Fibroblast of gingiva (primary cell): ENCODE data around the gene CNOT6L.

Source experiments
- DNase-seq: peaks from one replicate; pipeline ENCODE4 v3.0.0-alpha.2; 2011; ENCODE audit warnings: low read depth

The CNOT6L gene

DNA sequence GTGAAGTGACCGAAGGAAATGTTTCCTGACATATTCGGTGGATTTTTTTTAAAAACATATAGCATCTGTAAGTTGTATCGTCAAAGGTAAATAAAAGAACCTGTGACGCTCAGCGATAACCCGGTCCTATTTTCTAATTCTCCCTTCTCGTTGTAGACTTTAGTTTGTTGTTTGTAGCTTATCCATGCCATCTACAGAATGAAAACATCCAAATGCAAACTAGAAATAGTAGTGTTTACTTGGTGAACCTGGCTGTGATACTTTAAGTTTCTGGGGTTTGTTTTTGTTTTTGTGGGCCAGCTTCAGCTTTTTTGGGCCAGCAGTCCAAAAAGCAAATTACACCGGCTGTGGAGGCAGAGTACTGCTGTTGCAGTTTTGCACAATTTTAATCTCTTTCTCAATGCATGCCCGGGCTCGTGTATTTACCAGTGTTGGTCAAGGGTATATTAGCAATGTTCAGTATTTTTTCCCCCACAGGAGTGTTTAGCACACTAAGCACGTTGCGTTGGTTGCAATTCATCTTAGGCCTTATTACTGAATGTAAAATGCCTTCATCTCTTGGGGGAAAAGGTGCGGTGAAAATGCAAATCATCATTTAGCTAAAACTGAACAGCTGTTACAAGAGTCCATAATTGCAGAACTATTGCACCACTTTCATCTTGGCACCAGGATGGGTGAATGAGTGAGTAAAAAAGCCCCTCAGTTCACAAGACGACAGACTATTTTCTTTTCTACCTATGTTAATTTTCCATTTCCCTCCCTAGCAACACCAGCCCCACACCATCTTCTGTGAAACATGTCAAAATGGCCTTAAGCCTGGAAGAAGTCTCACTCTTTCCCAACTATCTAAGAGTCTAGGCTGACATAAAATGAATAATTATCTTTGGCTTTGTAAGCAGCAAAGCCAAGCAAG lies 1.7 kb upstream of the CNOT6L start:
- DNase-seq: peak; percentile 39

- DNase-seq: peak; percentile 82
Measured at GRCh38 chr4:77819843-77820648, 878 bp upstream of the CNOT6L start.

- no peak for DNase-seq
Measured at GRCh38 chr4:77819404-77819842, 255 bp upstream of the CNOT6L start.

DNA sequence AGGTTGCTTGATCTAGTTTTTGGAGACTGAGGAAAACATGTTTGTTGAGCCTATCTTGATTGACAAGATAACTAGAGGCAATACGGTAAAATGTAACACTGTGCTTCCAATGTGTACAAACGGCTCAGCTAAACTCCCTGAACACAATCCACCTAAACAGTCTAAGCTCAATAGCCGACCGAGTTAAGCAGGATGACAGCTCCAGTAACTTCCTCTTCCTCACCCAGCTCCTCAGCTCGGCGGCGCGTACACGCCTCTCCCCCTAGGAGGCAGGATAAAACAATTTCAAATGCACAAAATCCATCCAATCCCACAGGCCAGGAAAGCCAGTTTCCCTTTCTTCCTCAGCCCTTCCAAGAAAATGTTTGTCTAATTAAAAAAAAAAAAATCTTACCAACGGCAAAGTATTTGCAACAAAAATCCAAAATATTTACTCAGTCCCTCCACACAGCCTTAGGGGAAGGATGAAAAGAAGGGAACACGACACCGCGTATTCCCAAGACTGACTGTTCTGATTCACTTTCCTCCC lies 1.0 kb downstream of the CNOT6L start:
- DNase-seq: peak; percentile 81

DNA sequence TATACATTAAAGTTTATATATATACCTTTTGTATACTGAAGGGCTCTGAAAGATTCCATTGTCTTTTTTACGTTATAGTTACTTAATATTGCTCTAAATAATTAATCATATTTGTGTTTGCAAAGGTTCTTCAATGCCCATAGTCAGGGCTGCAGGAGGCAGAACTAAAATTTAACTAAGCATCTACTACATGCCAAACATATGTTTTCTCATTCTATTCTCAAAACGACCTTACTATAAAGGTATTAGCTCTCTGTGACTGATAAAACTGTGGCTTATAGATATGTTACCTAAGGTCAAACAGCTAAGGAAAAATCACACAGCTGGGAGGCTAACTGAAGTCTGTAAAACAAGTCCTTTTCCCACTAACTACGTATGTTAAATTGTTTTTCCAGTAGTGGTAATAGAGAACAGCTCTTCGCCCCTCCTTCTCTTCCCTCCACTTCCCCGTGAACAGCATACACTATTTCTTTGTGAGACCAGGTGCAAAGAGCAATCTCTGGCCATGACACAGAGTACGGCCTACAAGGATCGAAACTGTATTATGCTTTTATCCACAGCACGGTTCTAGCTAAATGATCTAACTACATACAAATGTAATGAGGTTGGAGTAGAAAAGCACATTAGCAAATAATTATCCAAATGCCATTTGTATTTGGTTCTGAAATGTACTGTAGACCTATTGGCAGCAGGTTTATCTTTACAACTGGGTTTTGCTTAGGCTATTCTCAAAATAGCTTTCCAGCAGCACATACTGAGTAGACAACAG lies 1.7 kb downstream of the CNOT6L start:
- DNase-seq: no peak

DNA sequence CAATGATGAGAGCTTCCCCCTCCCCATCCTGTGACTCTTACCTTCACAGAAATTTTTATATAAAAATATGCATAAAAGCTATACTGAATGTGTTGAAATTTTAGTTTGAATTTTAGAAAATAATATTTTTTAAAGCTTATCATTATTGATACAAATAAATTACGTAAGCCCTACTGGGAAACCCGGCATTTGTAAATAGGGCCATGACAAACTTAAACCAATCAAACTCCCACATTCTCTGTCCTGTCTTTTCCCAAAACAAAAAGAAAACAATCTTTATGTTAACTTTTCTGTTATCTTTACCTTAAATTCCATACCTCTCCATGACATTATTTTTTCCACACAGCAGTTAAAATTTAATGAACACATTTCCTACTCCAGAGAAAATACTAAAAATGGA lies 2.6 kb downstream of the CNOT6L start:
- DNase-seq: no peak

DNA sequence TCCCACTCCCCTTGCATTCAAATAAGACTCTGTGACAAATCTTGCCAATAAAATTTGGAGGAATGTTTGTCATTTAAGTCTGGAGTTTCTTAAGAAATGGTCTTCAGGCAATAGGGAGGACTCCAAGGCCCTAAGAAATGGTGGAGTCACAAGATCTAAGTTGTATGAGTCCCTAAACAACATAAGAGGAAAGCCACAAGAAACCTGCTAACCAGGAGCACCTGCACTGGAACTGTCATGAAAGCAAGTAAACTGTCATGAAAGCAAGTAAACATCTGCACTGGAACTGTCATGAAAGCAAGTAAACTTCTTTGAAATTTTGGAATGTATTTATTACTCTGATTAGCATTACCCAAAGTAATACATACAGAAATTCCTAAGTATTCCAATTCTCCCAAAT lies 3.5 kb downstream of the CNOT6L start:
- no peak for DNase-seq

GRCh38 chr4:77805840-77806239 lies 13.3 kb downstream of the CNOT6L start:
- no peak for DNase-seq

DNA sequence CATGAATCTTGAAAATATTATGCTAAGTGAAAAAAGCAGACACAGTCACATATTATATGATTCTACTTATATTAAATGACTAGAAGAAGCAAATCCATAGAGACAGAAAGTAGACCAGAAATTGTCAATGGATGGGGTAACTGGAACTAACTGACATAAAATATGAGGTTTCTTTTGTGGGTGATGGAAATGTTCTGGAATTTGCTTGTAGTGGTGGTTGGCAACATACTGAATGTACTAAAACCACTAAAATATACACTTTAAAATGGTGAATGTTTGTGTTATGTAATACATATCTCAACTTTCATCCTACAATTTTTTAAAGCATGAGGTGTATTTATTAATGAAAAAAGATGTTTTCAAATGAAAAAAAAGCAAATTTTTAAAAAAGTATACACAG lies 14.7 kb downstream of the CNOT6L start:
- DNase-seq: peak; percentile 16

DNA sequence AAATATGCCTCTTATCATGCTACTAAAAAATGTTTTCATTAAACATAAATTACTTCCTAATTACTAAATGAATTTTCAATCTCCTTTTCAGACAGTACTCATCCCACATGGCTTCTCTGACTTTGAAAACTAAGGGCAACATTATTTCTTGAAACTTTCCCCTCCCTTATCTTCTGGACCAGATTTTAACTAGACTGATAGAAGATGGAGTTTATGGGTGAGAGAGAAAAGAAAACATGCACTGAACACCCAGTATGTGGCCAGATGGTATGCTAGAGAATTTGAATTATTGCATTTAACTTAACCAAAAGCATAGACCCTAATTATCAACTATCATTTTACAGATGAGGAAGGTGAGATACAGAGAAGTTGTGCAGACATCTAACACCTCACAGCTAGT lies 16.8 kb downstream of the CNOT6L start:
- DNase-seq: no peak

GRCh38 chr4:77801260-77801608 lies 17.9 kb downstream of the CNOT6L start:
- no peak for DNase-seq

GRCh38 chr4:77800483-77801259 lies 18.5 kb downstream of the CNOT6L start:
- peak; percentile 37 for DNase-seq

GRCh38 chr4:77800077-77800476 lies 19.1 kb downstream of the CNOT6L start:
- no peak for DNase-seq

- no peak for DNase-seq
Measured at GRCh38 chr4:77798385-77798784, 20.8 kb downstream of the CNOT6L start.

GRCh38 chr4:77797239-77797638 lies 21.9 kb downstream of the CNOT6L start:
- no peak for DNase-seq

DNA sequence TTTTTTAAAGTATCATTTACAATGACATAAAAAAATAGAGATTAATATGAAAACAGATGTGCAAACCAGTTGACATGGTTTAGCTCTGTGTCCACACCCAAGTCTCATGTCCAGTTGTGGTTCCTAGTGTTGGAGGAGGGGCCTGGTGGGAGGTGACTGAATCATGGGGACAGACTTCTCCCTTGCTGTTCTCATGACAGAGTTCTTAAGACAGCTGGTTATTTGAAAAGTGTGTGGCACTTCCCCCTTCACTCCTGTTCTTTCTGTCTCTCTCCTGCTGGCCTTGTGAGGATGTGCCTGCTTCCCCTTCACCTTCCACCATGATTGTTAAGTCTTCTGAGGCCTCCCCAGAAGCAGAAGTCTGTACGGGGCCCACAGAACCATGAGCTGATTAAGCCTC lies 23.8 kb downstream of the CNOT6L start:
- DNase-seq: no peak

DNA sequence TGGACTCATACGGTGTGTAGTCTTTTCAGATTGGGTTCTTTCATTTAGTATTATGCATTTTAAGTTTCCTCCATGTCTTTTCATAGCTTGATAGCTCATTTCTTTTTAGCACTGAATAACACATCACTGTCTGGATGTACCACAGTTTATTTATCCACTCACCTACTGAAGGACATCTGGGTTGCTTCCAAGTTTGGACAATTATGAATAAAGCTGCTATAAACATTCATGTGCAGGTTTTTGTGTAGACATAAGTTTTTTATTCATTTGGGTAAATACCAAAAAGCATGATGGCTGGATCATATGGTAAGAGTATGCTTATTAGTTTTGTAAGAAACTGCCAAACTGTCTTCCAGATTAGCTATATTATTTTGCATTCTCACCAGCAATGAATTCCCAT lies 29.0 kb downstream of the CNOT6L start:
- DNase-seq: no peak

DNA sequence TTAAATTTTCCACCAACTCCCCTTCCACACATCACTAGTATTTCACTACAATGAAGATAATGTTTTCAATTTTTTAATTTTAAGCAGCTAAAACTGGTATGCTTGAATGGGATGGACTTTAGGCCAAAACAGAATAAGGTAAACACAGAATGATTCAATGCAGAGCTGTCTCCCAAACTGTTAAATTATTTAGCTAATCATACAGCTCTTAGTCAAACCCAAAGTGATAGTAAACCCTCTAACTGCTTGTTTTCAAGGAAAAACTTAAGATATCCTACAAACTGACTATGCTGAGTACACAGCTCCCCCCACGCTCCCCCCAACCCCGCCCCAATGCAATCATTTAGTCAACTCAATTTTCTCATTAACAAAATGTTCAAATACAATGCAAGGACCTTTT lies 30.2 kb downstream of the CNOT6L start:
- DNase-seq: no peak

DNA sequence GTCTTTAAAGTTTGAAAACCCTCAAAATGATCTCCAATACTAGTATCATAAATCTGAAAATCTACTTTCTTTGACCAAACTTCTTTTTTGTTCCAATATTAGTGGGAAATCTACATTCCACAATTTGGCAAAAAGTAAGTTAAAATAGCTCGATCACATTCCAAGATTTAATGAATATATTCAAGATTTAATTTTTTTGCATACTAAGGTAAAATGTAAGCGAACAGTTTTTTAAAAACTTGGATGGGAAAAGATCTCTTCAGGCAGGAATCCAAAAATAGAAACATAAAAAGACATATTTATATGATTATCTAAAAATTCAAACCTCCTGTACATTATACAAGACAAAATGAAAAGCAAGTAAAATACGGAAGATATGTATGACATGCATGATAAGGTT lies 31.2 kb downstream of the CNOT6L start:
- no peak for DNase-seq

GRCh38 chr4:77785669-77786068 lies 33.5 kb downstream of the CNOT6L start:
- no peak for DNase-seq

DNA sequence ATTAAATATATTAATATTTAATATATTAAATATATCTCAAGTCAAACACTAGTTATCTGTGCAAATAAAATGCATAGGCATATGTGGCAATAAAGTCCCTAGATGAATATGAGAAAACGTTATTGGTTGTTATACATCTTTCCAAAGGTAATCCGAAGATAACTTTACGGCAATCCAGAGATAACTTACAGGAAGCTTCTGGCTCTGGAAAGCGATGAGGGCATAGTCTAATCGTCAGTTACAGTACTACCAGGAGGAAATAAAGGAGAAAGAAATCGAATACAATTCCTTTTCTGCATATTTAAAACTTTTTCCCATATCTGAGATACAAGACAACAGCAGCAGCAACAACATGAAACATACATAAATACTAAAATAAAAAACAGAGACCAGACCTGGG lies 35.3 kb downstream of the CNOT6L start:
- DNase-seq: no peak
